Esophagus squamous epithelium (tissue), 5 donors: ENCODE results near the gene MEPE. TPM values are rescaled to one million over a fixed set of nuclear protein-coding genes. Genes with fewer than 3 reads are reported as not detected.

ENCODE experiments used
- DNase-seq: peaks from one replicate; lab custom pipeline; 2025; lab: John Stamatoyannopoulos, UW
- H3K27ac ChIP-seq, 4 donors: fragments of 200-600 bp; sonication (generic); one replicate each; pipeline ENCODE4 v1.5.1; 2016 to 2019; ENCODE audit warnings: mild to moderate bottlenecking in 1 of 4
- H3K27me3 ChIP-seq, 4 donors: fragments of 200-600 bp; sonication (generic); 1 replicate in 3 of 4; 2 replicates in 1 of 4; pipeline versions ENCODE4 v1.5.1 to v1.6.0; 2017 to 2021; ENCODE audit warnings: antibody characterized with exemption in 1 of 4
- H3K36me3 ChIP-seq, 3 donors: fragments of 200-600 bp; sonication (generic); one replicate each; pipeline ENCODE4 v1.5.1; 2016 to 2019
- H3K4me1 ChIP-seq, 3 donors: fragments of 200-600 bp; sonication (generic); one replicate each; pipeline ENCODE4 v1.5.1; 2017 to 2019
- H3K4me3 ChIP-seq, 4 donors: fragments of 200-600 bp; sonication (generic); 1 replicate in 3 of 4; 2 replicates in 1 of 4; pipeline ENCODE4 v1.5.1; 2016 to 2019; ENCODE audit warnings: mild to moderate bottlenecking in 2 of 4, moderate library complexity in 1 of 4
- H3K9me3 ChIP-seq, 3 donors: fragments of 200-600 bp; sonication (generic); one replicate each; pipeline ENCODE4 v1.5.1; 2016 to 2019
- POLR2A ChIP-seq, 4 donors: fragments of 450-650 bp; IDR thresholded peaks; one replicate each; pipeline ENCODE4 v1.6.1; 2017; ENCODE audit warnings: antibody characterized with exemption in 4 of 4, mild to moderate bottlenecking in 4 of 4, moderate library complexity in 3 of 4
- WGBS, 2 donors: methylation state at CpG; one replicate each; pipeline ENCODE4 v1.1.5; 2018; 5-methylcytosine and 5-hydroxymethylcytosine counted together
- intact Hi-C: fragments of 100-400 bp; cut with DNase I; formaldehyde crosslinking; loops from one replicate; pipeline ENCODE4 v1.15.0; 2022
- total RNA-seq, 4 donors: library from RNA; depleted of rRNA; stranded (reverse); fragments of >200 nt; gene quantifications; one replicate each; pipeline ENCODE4 v1.1.0, GENCODE V29; 2016
- TF ChIP-seq, protein P1 (sequence below), 6 experiments: fragments of 450-650 bp in 4 of 6; fragments of 200-600 bp in 2 of 6; sonication (generic) in 2 of 6; IDR thresholded peaks; one replicate each; pipeline ENCODE4 v1.5.1; 2016 to 2019; ENCODE audit warnings: antibody characterized with exemption in 6 of 6, mild to moderate bottlenecking in 4 of 6, moderate library complexity in 4 of 6
- donor health status: DM: yes; HTN: yes; CAD: no.

The MEPE gene
- total RNA-seq, 4 donors from 2014 or later = not detected

DNA sequence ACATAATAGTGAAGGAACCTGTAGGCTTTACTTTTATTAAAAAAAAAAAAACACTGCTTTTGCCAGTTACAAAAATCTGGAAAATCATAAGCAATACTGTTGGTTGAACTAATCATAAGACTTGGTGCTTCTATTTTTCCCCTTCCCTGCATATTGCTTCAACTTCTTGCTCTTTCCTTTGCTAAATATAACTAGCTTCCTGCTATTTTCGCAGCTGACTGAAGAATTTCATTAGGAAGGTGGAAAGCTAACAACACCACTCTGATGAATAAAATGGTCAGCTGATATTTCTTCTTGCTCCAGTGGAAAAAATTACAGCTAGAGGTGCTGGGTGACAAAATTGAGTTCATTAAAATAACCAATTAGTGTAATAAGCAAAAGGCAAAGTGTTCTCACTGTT is 39.3 kb downstream of the MEPE start:
- intact Hi-C loops = no loop called here

DNA sequence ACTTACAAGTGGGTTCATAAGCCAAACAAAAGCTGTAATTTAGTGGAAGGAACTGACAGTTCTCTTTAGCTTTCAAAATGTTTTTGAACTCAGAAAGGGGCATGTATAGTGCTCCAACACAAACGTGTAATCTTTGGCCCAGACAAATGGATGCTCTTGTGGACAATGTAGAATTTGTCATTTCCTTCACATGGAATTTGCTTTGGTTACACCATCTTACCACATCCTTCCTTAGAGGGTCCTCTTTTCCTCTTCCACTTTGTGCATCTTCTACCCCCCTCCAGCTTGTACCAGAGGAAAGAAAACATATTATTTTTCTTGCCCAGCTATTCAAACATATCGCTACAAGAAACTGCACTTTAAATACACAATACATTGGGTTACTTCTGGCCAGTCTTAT is 42.4 kb downstream of the MEPE start:
- Histone ChIP-seq H3K27me3 (no peaks in the 10 kb centered on the region), H3K36me3 (no peaks in the 10 kb centered on the region), H3K9me3 (no peaks in the 10 kb centered on the region), H3K4me1 (no peaks in the 10 kb centered on the region), H3K27ac (no peak overlapping the region), H3K4me3 (no peak overlapping the region)
- 63 to 77% methylated on average over 2 of the region's 2 CpGs for WGBS, 2 donors
- intact Hi-C loops = no loop called here
- DNase-seq = no peak
- TF ChIP-seq POLR2A (IDR thresholded peaks at IDR 0.05) = no peak
- TF ChIP-seq, protein P1, sequence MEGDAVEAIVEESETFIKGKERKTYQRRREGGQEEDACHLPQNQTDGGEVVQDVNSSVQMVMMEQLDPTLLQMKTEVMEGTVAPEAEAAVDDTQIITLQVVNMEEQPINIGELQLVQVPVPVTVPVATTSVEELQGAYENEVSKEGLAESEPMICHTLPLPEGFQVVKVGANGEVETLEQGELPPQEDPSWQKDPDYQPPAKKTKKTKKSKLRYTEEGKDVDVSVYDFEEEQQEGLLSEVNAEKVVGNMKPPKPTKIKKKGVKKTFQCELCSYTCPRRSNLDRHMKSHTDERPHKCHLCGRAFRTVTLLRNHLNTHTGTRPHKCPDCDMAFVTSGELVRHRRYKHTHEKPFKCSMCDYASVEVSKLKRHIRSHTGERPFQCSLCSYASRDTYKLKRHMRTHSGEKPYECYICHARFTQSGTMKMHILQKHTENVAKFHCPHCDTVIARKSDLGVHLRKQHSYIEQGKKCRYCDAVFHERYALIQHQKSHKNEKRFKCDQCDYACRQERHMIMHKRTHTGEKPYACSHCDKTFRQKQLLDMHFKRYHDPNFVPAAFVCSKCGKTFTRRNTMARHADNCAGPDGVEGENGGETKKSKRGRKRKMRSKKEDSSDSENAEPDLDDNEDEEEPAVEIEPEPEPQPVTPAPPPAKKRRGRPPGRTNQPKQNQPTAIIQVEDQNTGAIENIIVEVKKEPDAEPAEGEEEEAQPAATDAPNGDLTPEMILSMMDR (IDR thresholded peaks at IDR 0.05) = no peak

More for the DNA sequence above, 39.3 kb downstream of the MEPE start:
- H3K27me3 ChIP-seq = no peaks in the 10 kb centered on the region
- H3K4me1 ChIP-seq = no peaks in the 10 kb centered on the region
- H3K4me3 ChIP-seq = no peak overlapping the region
- H3K36me3 ChIP-seq = no peaks in the 10 kb centered on the region
- TF ChIP-seq, protein P1 (IDR thresholded peaks at IDR 0.05) = no peak
- no peak for TF ChIP-seq POLR2A (IDR thresholded peaks at IDR 0.05)
- H3K9me3 ChIP-seq = no peaks in the 10 kb centered on the region
- 46 to 57% methylated on average over 1 of the region's 1 CpG for WGBS, 2 donors
- no peak overlapping the region for H3K27ac ChIP-seq
- no peak for DNase-seq

DNA sequence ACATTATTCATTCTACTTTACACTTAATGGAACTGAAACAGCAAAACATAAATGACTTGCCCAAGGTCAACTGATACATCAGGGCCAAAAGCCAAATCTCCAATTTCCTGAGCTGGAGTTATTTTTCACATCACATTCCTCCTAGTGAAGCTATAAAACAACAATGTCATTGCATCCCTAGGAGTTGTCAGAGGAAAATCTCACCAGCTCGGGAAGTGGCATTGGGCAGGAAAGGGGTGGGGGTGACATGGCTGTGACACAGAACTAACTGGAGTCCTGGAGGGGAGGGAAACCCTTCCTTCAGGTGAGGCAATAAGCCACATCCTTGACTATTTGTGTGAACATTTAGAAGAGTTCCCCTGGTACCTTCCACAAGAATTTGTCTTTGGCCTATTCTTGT is 47.3 kb downstream of the MEPE start:
- H3K27ac ChIP-seq = no peak overlapping the region
- H3K4me1 ChIP-seq = no peaks in the 10 kb centered on the region
- no peaks in the 10 kb centered on the region for H3K36me3 ChIP-seq
- H3K4me3 ChIP-seq = no peak overlapping the region
- no peak for DNase-seq
- intact Hi-C loops = no loop called here
- no peak for TF ChIP-seq POLR2A (IDR thresholded peaks at IDR 0.05)
- TF ChIP-seq, protein P1 (IDR thresholded peaks at IDR 0.05) = no peak
- H3K9me3 ChIP-seq = no peaks in the 10 kb centered on the region
- no peaks in the 10 kb centered on the region for H3K27me3 ChIP-seq
- WGBS, 2 donors = 57% methylated on average over 1 of the region's 1 CpG; no CpG with 5 or more reads in 1 of the 2 donors

DNA sequence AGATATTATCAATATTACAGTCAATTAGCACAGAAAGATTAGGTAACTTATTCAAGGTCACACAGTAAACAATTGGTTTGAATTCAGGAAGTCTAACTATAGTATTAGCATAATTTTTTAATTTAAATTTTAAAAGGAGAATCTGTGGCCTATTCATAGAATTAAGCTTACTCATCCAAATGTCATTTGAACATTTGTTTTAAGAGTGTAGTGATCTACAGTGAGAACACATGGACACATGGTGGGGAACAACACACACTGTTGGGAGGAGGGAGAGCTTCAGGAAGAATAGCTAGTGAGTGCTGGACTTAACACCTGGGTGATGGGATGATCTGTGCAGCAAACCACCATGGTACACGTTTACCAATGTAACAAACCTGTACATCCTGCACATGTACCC is 48.3 kb downstream of the MEPE start:
- H3K27me3 ChIP-seq = no peaks in the 10 kb centered on the region
- H3K4me1 ChIP-seq = no peaks in the 10 kb centered on the region
- H3K36me3 ChIP-seq = no peaks in the 10 kb centered on the region
- no peak for DNase-seq
- H3K9me3 ChIP-seq = no peaks in the 10 kb centered on the region
- WGBS, 2 donors = 67 to 81% methylated on average over 1 of the region's 1 CpG
- no peak overlapping the region for H3K27ac ChIP-seq
- intact Hi-C loops = no loop called here
- no peak overlapping the region for H3K4me3 ChIP-seq
- TF ChIP-seq, protein P1 (IDR thresholded peaks at IDR 0.05) = no peak
- no peak for TF ChIP-seq POLR2A (IDR thresholded peaks at IDR 0.05)

DNA sequence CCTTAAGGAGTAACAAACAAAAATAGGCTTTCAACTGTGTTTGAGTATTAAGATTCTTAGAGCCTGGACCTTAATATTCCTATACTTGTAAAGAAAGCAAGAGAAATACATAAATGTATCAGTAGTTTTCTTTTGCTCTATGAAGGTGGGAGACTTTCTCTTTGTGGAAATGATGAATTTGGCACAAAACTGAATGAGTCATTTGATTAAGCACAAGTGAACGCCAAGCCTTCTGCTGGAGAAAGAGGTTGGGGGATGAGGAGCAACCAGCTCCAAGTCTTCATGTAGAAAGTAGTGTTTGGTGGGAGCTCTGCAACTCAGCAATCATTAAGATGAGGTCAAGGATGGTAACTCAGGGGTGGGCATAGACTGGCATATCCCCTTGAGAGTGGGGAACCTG is 49.6 kb downstream of the MEPE start:
- DNase-seq = no peak
- TF ChIP-seq, protein P1 (IDR thresholded peaks at IDR 0.05) = no peak
- TF ChIP-seq POLR2A (IDR thresholded peaks at IDR 0.05) = no peak
- H3K4me3 ChIP-seq = no peak overlapping the region
- no peaks in the 10 kb centered on the region for H3K9me3 ChIP-seq
- H3K27ac ChIP-seq = no peak overlapping the region
- 6 to 50% methylated on average over 1 of the region's 1 CpG for WGBS, 2 donors
- H3K4me1 ChIP-seq = no peaks in the 10 kb centered on the region
- intact Hi-C loops = no loop called here
- H3K36me3 ChIP-seq = no peaks in the 10 kb centered on the region
- no peaks in the 10 kb centered on the region for H3K27me3 ChIP-seq
